ENCODE data around the gene PNN.
"Not testable (repeated sequence)": the region's sequence is repeated elsewhere in the genome, so short reads cannot be mapped to it uniquely, and the experiment has no call there.

PNN gene

DNA sequence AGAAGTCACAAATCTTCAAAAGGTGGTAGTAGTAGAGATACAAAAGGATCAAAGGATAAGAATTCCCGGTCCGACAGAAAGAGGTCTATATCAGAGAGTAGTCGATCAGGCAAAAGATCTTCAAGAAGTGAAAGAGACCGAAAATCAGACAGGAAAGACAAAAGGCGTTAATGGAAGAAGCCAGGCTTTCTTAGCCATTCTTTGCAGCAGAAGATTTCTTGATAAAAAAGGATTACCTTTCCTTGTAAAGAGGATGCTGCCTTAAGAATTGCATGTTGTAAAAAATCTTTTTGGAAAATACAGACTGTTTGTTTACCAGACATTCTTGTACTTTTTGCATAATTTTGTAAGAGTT, 6.6 kb downstream of the PNN start:
- DNase-seq, result no peak

GRCh38 chr14:39182770-39183684, 8.0 kb downstream of the PNN start:
- no peak for DNase-seq

DNA sequence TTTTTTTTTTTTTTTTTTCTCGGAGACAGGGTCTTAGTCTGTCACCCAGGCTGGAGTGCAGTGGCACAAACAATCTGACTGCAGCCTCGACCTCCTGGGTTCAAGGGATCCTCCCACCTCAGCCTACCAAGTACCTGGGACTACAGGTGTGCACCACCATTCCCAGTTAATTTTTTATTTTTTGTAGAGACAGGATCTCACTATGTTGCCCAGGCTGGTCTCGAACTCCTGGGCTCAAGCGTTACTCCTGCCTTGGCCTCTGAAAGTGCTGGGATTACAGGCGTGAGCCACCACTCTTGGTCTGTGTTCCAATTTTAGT, 8.6 kb downstream of the PNN start:
- not testable (repeated sequence) for DNase-seq

- DNase-seq, result no peak
These were observed 9.7 kb downstream of the PNN start for GRCh38 chr14:39184628-39185255.

DNA sequence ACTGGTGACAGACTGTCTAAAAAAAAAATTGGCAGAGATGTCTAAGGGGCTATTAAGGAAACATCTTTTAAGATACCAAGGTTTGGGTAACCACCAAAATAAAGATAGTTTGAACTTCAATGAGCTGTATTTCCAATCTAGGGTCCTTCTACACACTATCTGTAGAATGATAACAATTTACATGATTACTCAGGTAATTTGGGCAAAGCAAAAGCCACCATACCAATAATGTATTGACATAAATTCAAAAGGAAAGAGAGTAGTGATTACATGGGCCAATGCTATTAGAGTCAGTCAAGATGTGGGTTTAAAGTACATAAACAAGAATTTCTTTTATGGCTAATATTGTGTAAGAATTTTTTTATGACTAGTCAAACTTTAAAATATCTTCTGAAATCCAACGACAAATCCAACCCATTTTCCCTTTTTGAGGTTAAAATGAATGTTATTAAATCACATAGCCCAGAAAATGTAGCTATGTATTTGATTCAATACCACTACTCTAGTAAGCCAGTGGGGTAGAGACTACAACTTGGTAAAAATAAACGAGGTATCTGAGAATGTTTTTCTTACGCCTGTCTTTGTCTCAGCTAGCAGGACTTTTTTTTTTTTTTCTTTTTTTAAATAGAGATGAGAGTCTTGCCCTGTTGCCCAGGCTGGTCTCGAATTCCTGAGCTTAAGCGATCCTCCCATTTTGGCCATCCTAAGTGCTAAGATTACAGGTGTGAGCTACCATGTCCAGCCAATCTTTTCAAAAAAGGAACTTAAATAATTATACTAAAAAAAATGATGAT, 10.4 kb downstream of the PNN start:
- DNase-seq, result no peak

- DNase-seq, result no peak
These were observed 12.0 kb downstream of the PNN start for GRCh38 chr14:39186941-39187525.

GRCh38 chr14:39203659-39204606, 28.9 kb downstream of the PNN start:
- no peak for DNase-seq

GRCh38 chr14:39207430-39207829, 32.4 kb downstream of the PNN start:
- not testable (repeated sequence) for DNase-seq

DNA sequence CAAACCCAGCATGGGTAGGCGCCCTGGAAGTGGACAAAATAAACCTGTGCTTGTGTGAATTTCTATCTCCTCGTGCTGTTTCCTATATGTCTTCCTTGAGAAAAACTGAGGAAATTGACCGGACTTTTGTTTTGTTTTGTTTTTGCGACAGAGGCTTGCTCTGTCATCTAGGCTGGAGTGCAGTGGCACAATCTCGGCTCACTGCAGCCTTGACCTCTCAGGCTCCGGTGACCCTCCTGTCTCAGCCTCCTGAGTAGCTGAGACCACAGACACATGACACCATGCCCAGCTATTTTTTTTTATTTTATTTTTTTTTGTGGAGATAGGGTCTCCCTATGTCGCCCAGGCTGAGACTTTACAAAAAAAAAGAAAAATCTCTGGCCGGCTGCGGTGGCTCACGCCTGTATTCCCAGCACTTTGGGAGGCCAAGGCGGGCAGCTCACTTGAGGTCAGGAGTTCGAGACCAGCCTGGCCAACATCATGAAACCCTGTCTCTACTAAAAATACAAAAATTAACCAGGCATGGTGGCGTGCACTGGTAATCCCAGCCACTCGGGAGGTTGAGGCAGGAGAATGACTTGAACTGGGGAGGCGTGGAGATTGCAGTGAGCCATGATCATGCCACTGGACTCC, 36.2 kb downstream of the PNN start:
- no peak for DNase-seq

DNA sequence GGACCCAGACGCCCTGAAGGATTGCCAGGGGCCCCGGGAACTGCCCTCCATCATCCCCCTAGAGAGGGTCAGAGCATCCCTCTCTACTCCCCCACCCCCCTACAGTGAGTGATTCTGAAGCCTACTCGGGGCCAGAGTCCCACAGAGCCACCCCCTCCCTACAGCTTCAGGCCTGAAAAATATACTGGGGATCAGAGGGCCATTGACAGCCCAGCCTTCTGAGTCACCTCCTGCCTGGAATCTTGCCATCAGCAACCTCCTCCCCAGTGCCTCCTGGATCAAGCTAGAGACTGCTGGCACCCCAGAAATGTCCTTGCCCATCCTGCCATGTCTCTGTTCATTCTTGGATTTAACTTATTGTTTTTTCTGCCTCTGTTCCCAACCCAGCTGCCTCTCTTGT, 37.0 kb downstream of the PNN start:
- no peak for DNase-seq

GRCh38 chr14:39212693-39213092, 37.6 kb downstream of the PNN start:
- DNase-seq, result no peak

GRCh38 chr14:39217214-39217879, 42.3 kb downstream of the PNN start:
- no peak for DNase-seq

DNA sequence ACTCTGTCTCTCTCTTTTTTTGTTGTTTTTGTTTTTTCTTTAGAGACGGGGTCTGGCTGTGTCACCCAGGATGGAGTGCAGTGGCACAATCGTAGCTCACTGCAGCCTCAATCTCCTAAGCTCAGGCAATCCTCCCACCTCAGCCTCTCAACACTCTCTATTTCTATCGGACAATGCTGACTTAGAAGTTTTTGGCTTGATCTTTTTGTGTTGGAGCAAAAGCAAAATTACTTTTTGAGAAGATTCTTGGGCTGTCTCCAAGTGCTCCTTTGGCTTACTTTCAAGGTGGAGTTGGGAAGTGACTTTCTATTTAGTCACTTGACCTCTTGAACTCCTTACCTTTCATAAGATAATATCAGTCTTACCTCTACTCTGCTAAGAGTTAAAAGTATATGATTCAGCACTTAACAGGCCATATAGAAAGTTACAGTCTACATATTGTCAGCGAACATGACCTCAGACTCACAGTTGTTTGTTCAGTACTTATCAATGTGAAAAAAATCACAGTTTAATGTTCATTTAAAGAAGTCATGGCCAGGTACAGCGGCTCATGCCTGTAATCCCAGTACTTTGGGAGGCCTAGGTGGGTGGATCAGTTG, 43.2 kb downstream of the PNN start:
- no peak for DNase-seq

DNA sequence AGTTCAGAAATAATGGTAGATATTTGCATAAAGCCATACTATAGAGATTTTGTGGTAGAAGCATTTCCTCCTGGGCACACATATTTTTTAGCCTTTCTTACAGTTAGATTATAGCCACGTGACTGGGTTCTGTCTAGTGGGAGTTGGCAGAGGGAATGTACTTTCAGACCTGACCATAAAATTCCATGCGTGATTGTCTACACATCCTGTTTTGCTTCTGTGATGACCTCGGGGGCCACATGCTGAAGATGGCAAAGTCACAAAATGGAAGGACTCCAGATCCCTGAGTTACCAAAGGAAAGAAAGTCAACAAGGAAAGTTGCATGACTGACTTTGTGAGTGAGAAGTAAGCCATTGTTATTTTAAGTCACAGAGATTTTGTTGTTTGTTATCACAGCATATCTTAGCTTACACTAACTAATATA, 44.0 kb downstream of the PNN start:
- no peak for DNase-seq

- not testable (repeated sequence) for DNase-seq
These were observed 45.4 kb downstream of the PNN start for GRCh38 chr14:39220473-39220872.

DNA sequence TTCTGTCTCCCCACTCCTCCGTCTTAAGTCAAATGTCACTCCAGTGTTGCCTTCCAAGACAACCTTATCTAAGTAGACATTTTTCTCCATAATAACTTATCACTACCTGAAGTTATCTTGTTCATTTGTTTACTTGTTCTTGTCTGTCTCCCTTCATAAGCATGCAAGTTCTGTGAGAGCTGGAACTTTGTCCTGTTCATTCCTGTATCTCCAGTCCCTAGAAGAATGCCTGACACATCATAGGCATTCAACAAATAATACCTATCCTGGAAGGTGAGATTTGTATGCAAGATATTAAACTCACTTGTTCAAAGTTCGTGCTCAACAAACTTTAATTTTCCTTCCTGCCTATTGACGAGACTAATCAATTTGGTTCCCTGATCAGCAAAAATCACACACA, 53.0 kb downstream of the PNN start:
- DNase-seq, result no peak

DNA sequence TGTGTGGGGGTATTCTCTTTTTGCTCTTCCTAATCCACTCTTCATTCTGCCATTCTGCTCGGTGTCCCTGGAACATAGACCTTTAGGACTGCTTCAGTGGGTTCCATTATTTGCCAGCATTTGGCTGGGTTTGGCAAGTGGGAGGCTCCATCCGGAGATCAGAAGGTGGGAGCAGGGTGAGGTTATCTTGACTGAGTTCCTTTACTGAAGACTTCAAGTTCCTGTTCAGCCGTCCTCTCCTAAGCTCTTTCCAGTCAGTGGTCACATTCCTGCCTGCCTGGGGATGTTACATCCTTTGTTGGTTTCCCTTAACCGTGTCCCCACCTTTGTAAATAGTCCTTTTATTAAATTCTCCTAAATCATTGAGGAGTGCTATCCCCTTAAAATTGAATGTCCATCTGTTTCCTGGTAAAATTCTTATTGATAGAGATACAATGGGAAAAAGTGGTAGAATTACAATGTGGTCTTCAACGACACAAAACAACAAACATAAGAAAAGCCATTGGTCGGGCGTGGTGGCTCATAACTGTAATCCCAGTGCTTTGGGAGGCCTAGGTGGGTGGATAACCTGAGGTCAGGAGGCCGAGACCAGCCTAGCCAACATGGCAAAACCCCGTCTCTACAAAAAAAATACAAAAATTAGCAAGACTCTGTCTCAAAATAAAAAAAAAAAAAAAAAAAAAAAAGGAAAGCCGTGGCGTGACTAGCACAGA, 53.6 kb downstream of the PNN start:
- no peak for DNase-seq

DNA sequence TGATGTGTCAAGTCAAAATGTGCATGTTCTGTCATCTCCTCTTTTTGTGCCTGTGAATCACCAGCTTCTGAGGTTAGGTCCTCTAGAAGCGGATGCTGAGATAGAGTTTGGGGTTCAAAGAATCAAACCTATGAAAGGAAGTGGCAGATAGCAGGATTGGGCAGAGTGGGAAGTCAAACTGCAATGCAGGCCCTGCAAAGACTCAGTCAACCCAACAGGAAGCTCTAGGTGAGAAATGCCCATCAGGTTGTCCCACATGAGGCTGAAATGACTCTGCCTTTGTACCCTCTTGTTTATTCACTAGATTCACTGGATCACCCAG, 54.1 kb downstream of the PNN start:
- DNase-seq, result no peak

GRCh38 chr14:39229601-39230110, 54.6 kb downstream of the PNN start:
- no peak for DNase-seq

DNA sequence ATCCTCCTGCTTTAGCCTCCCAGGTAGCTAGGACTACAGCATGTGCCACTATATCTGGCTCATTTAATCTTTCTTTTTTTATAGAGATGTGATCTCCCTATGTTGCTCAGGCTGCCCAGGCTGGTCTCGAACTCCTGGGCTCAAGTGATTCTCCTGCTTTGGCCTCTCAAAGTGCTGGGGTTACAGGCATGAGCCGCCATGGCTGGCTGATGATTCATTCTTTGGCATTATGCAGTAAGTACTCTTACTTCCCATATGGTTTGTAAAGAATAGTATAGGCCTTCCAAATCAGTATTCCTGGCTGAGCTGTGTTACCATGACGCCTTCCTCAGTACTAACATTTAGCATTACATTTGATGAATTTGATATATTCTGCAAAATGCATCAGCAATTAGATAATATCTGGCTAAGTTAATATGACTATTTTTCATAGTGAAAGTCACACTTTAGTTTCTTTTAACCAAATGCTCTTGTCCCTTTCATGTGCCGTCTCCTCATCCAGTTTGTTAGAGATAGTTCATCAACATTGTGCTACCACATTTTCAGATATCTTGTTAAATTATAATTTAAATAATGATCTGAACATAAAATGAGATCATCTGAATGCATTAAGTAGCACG, 55.5 kb downstream of the PNN start:
- DNase-seq, result no peak
